NCI-H1105 treated with DMSO at 0.1 percent for 48 hours (cell line): ENCODE measurements around the gene PIM1.
A peak's percentile ranks its signal among the peaks of the same experiment; 100 is the strongest.
"Not testable (repeated sequence)": the region's sequence is repeated elsewhere in the genome, so short reads cannot be mapped to it uniquely, and the experiment has no call there.

ENCODE experiments used
- DNase-seq: peaks from one replicate; lab custom pipeline; 2025; lab: John Stamatoyannopoulos, UW

PIM1 gene

GRCh38 chr6:37171201-37171969 is 1.4 kb downstream of the PIM1 start:
- peak; percentile 48 for DNase-seq

GRCh38 chr6:37171970-37172812 is 2.2 kb downstream of the PIM1 start:
- DNase-seq = peak; percentile 94

GRCh38 chr6:37172912-37173492 is 3.0 kb downstream of the PIM1 start:
- no peak for DNase-seq

DNA sequence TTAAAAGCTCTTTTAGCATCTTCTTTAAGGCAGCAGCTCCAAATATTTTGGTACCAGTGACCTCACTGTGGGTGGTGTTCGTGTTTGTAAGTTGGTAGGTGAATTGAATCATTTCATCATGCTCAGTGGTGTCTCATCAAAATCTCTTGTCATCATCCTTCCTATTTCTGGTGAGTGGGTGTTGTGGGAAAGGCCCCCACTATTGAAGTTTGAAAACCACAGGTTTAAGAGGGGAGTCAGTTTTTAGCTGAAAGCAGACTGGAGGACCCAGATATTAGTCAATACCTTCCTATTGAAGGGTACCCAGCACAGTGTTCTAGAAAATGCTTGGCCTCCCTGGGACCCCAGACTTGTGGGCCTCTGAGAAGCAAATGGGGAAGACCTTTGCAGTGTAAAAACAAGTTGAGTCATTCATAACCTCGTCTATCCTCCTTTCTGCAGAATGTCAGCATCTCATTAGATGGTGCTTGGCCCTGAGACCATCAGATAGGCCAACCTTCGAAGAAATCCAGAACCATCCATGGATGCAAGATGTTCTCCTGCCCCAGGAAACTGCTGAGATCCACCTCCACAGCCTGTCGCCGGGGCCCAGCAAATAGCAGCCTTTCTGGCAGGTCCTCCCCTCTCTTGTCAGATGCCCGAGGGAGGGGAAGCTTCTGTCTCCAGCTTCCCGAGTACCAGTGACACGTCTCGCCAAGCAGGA is 3.7 kb downstream of the PIM1 start:
- no peak for DNase-seq

DNA sequence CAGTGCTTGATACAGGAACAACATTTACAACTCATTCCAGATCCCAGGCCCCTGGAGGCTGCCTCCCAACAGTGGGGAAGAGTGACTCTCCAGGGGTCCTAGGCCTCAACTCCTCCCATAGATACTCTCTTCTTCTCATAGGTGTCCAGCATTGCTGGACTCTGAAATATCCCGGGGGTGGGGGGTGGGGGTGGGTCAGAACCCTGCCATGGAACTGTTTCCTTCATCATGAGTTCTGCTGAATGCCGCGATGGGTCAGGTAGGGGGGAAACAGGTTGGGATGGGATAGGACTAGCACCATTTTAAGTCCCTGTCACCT is 4.2 kb downstream of the PIM1 start:
- no peak for DNase-seq

DNA sequence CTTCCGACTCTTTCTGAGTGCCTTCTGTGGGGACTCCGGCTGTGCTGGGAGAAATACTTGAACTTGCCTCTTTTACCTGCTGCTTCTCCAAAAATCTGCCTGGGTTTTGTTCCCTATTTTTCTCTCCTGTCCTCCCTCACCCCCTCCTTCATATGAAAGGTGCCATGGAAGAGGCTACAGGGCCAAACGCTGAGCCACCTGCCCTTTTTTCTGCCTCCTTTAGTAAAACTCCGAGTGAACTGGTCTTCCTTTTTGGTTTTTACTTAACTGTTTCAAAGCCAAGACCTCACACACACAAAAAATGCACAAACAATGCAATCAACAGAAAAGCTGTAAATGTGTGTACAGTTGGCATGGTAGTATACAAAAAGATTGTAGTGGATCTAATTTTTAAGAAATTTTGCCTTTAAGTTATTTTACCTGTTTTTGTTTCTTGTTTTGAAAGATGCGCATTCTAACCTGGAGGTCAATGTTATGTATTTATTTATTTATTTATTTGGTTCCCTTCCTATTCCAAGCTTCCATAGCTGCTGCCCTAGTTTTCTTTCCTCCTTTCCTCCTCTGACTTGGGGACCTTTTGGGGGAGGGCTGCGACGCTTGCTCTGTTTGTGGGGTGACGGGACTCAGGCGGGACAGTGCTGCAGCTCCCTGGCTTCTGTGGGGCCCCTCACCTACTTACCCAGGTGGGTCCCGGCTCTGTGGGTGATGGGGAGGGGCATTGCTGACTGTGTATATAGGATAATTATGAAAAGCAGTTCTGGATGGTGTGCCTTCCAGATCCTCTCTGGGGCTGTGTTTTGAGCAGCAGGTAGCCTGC is 4.8 kb downstream of the PIM1 start:
- DNase-seq = no peak

GRCh38 chr6:37175332-37176267 is 5.6 kb downstream of the PIM1 start:
- DNase-seq = no peak

DNA sequence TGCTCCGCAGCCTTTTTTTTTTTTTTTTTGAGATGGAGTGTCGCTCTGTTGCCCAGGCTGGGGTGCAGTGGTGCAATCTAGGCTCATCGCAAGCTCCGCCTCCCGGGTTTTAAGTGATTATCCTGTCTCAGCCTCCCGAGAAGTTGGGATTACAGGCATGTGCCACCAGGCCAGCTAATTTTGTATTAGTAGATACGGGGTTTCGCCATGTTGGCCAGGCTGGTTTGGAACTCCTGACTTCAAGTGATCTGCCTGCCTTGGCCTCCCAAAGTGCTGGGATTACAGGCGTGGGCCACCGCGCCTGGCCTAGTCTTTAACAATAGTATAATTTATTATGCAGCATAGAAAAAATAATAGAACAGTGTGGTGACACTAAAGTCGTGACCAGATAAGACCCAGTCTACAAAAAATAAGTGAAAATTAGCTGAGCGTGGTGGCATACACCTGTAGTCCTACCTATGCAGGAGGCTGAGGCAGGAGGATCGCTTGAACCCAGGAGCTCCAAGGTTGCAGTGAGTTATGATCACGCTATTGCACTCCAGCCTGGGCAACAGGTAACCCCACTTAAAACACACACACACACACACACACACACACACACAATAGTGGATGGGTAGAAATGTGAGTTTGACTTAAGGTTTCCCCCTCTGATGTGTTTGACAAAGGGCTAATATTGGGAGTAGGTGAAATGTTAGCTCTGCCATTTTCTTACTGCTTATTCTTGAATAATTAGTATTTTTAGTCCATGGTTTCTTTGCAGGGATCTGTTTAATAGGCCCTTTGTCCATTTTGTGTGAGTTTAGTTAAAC is 6.5 kb downstream of the PIM1 start:
- no peak for DNase-seq

- no peak for DNase-seq
These were observed 7.4 kb downstream of the PIM1 start for GRCh38 chr6:37177077-37177934.

DNA sequence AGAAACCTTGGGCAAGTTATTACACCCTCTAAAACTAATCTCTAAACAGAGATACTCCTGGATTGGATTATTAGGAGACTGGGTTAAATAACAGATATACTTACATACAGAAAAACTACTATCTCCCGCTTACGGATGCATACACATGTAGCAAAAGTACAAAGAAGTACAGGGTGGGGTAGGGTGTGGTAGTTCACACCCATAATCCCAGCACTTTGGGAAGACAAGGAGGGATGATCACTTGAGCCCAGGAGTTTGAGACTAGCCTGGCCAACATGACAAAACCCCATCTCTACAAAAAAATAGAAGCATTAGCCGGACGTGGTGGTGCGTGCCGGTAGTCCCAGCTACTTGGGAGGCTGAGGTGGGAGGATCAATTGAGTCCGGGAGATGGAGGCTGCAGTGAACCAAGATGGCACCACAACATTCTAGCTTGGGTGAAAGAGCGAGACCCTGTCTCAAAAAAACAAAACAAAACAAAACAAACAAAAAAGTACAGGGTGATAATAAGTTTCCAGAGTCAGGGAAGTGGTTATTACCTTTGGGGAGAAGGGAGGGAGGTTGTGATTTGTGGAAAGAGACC is 8.1 kb downstream of the PIM1 start:
- no peak for DNase-seq

- no peak for DNase-seq
These were observed 10.1 kb downstream of the PIM1 start for GRCh38 chr6:37180075-37180474.

DNA sequence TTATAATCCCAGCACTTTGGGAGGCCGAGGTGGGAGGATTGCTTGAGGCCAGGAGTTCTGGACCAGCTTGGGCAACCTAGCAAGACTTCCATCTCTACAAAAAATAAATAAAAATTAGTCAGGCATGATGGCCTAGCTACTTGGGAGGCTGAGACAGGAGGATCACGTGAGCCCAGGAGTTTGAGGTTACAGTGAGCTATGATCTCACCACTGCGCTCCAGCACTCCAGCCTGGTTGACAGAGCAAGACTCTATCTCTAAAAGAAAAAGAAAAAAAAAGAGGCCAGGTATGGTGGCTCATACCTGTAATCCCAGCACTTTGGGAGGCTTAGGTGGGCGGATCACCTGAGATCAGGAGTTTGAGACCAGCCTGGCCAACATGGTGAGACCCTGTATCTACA is 10.7 kb downstream of the PIM1 start:
- DNase-seq = not testable (repeated sequence)

GRCh38 chr6:37182736-37183590 is 13.0 kb downstream of the PIM1 start:
- DNase-seq = no peak

DNA sequence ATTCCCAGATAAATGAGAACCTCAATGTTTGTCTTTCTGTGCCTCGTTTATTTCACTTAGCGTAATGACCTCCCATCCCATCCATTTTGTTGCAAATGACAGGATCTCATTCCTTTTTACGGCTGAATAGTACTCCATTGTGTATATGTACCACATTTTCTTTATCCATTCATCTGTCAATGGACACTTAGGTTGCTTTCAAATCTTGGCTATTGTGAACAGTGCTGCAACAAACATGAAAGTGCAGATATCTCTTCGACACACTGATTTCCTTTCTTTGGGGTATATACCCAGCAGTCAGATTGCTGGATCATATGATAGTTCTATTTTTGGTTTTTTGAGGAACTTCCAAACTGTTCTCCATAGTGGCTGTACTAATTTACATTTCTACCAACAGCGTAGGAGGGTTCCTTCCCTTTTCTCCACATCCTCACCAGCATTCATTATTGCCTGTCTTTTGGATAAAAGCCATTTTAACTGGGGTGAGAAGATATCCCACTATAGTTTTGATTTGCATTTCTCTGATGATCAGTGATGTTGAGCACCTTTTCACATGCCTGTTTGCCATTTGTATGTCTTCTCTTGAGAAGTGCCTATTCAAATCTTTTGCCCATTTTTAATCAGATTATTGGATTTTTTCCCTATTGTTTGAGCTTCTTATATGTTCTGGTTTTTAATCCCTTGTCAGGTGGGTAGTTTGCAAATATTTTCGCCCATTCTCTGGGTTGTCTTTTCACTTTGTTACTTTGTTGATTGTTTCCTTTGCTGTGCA is 16.2 kb downstream of the PIM1 start:
- DNase-seq = not testable (repeated sequence)

GRCh38 chr6:37187321-37188022 is 17.5 kb downstream of the PIM1 start:
- no peak for DNase-seq

DNA sequence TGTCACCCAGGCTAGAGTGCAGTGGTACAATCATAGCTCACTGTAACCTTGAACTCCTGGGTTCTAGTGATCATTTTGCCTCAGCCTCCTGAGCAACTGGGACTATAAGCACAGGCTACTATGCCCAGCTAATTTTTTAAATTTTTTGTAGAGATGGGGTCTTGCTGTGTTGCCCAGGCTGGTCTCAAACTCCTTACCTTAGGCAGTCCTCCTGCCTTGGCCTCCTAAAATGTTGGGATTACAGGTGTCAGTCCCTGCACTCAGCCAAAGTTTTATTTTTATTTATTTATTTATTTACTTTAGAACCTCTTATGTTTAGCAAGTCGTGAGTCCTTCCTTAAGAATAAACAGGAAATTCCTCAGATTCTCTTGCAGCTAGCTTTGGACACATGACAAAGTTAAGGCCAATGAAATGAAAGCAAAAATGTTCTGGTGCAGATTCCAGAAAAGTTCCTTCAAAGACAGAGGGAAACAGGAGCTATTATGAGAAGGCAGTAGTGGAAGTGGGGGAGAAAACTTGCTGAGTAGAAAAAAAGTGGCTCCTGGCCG is 19.1 kb downstream of the PIM1 start:
- no peak for DNase-seq
